Measurements from ENCODE around the gene OR3A3.

DNA sequence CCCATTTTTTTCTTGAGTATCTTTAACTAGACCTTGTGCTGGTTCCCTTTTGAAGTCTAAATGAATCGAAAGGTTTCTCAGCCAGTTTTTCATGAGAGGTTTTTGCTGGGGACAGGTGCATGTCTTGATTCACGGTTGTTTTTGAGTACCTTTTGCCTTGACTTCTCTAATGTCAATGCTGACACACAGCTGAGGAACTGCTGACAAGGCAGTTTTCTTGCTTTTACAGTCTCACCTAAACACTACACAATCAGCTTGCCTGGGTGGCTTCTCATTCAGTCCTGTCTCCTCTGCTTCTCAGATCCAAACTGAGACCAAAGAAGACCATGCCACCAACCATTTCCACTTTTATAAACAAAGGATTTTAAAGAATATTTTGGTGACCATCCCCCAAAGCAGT lies 7.1 kb downstream of the OR3A3 start:
- TF ChIP-seq POLR2A (IDR thresholded peaks at IDR 0.05) (no peak), EP300 (IDR thresholded peaks at IDR 0.05) (no peak)
